NCI-H187 (cell line): ENCODE measurements around the gene FTSJ3.
"Not testable (repeated sequence)": the region's sequence is repeated elsewhere in the genome, so short reads cannot be mapped to it uniquely, and the experiment has no call there.

Source experiments
- DNase-seq, 2 experiments: peaks; one replicate each; lab custom pipeline; 2025; lab: John Stamatoyannopoulos, UW

Gene FTSJ3

GRCh38 chr17:63827801-63828221 is 348 bp upstream of the FTSJ3 start:
- no peak for DNase-seq

DNA sequence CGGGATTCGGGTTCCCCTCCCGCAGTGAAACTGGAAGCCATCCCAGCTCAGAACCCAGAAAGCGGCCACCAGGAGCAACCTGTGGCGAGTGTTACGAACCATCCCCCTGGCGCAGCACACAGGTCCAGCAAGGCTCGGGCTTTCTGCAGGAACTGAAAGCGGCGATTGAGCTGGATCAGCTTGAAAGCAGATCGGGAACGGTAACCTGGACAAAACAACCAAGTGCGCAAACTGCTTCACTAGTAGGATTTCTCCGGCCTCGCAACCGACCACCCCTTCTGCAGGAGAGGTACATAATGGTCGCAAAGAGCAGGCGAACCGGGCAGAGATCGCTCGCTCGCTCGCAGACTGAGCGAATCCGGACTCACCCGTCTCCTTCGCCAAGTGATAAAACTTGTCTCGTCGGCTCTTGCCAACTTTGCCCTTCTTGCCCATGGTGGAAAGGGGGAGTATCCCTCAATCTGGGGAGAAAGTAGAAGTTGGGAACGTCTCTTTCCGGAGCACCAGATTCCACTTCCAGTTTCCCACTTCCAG is 928 bp downstream of the FTSJ3 start:
- DNase-seq, result no peak

- no peak for DNase-seq
Observed at GRCh38 chr17:63824362-63824761, 3.1 kb downstream of the FTSJ3 start.

DNA sequence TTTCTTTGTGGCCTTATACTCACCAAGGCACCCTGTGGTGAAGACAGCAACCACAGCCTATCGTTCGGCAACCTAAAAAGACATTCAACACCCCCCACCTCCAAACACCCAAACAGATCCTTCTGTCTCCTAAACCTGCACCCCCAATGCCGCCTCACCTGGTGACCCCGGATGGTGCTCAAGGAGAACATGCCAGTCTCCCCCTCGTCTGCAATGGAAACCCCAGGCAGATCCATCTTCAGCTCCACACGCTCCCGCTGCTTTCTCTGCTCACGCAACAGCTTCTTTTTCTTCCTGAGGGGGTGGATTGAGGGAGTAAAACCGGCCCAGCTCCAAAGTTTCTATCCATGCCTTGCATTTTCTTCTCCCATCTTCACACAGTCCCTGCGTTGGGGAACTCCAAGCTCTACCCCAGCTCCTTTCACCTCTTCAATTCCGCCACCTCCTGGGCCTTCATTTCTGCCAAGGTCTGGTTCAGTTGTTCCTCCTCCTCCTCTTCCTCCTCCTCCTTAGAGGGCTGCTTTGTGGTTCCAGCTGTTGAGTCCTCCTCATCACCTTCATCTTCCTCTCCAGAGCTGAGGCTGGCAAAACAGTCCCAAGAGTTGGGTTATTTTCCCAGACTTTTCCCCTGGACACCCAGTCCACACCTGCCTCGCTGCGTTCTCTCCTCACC is 3.7 kb downstream of the FTSJ3 start:
- DNase-seq, result no peak

GRCh38 chr17:63822537-63822936 is 4.9 kb downstream of the FTSJ3 start:
- no peak for DNase-seq

DNA sequence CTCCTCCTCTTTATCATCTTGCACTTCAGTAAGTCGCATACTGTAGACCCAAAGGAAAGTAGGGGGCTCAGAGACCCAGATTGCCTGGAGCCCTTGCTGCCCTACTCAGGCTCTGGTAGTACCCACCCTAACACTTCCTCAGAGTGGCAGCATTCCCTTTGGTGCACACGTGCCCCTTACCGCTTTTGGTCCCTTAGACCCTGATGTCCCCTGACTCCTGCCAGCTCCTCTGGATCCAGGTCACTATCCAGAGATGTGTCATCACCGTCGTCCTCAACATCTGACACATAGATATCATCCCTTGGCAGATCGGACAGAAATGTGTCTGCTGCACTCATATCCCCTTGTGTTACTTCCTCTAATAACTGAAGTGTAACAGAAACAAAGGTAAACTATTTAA is 5.7 kb downstream of the FTSJ3 start:
- DNase-seq, result no peak

DNA sequence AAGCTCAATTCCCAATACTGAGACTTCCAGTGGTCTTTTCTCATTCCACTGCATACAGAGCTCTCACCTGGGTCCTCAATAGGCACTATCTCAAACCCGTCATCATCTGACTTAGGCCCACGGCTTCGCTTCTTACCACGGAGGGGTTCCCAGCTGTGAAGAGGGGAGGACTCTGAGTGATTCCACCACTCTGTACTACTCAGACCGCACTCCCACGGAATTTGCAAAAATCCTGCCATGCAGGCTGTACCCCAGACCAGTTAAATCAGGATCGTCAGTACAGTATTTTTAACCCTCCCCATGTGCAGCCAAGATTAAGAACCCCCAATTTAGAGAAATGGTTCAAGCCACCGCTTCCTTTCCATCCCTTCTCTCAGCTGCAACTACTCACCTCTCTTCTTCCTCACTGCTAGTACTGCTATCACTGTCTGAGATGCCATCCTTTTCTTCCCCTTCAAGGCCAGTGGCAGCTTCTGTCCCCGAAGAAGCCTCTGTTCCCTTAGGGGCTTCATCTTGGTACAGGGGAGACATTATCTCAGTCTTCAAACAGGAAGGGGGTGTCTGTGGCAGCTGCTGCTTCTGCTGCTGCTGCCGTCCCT is 6.4 kb downstream of the FTSJ3 start:
- no peak for DNase-seq

DNA sequence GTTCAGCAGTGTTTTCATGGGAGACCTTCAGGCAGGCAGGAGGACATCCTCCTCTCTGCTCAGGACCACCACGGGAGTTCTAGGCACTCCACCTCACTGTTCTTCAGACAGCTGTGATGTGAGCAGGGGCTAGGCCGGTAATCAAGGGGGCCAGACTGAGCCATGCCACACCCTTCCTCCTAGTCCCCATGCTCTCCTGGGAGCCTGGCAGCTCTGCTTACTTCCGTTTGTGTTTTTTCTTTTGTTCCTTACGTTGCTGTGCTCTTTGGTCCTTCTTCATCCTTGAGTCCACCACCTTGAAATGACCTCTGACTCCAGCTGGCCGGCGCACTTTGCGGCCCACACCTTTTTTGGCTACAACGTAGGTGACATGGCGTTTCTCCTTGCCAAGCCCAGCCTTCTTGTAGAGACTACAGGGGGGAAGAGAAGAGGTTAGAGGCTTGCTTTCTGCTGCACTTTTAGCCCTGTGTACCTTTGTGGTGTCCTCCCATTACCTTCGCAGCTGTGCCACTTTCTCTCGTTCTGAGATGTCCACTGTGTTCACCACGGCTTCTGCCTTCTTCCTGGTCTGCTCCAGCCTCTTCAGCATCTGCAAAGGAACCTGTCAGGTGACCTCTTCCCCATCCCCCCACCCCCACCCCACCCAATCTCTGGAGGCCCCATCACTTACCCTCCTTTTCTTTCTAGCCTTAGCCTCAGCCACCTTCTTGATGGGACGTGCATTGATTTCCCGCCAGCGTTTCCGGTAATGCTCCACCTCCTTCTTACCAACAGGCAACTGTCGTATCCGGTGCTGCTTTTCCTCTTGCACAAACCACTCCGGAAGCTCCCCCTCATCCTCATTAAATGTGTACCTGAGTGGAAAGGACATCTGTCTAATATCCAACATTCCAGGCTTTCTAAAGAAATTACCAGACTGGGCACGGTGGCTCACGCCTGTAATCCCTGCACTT is 7.6 kb downstream of the FTSJ3 start:
- DNase-seq, result no peak

- no peak for DNase-seq
Observed at GRCh38 chr17:63819131-63819530, 8.3 kb downstream of the FTSJ3 start.

- no peak for DNase-seq
Observed at GRCh38 chr17:63817736-63818385, 9.6 kb downstream of the FTSJ3 start.

DNA sequence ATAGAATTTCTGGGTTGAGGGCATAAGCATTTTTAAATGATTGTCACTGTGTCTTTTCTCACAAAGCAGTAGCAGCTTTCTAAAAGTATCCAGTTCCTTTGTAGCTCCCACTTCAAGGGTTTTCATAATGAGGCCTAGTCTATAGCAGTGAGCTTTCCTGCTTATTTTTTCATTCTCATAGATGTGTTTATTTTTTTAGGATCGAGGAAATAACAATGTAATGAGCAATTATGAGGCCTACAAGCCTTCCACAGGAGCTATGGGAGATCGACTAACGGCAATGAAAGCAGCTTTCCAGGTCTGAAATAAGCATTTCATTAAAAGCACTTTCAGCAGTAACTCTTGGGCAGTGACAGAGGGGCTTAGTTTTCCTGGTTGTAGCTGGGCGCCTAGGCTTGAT is 10.8 kb downstream of the FTSJ3 start:
- no peak for DNase-seq

DNA sequence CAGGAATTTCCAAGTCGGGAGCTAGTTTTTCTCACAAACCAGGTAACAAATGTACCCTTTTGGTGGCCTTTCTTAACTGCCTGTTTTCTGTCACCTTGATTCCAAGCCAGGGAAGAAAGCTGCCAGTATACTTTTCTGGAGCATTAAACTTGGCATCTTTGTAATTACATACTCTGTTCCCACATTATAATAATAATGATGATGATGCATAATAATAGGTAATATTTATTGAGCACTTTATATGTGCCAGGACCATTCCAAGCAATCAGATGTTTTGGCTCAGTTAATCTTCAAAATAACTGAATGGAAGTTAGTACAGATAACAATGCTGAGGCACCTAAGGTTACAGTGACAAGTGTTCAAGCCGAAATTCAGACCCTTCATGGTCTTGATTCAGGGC is 11.3 kb downstream of the FTSJ3 start:
- no peak for DNase-seq

GRCh38 chr17:63809970-63810369 is 17.5 kb downstream of the FTSJ3 start:
- no peak for DNase-seq

DNA sequence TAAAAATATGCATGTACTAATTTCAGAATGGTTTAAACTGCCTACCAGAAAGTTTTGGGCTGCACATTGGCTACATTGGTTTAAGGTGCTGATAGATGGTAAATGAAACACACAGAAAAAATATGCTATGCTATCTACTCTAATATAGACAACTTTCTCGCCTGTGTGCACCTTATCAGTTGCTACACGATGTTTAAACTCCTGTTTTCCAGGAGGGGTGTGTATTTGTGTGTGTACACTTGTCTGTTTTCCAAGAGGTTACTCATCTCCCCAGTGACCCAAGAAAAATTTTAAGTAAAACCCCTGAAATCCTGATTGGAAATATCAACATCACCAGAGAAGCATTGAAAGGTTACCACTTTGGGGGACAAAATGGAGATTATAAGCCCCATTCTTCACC is 21.9 kb downstream of the FTSJ3 start:
- no peak for DNase-seq

DNA sequence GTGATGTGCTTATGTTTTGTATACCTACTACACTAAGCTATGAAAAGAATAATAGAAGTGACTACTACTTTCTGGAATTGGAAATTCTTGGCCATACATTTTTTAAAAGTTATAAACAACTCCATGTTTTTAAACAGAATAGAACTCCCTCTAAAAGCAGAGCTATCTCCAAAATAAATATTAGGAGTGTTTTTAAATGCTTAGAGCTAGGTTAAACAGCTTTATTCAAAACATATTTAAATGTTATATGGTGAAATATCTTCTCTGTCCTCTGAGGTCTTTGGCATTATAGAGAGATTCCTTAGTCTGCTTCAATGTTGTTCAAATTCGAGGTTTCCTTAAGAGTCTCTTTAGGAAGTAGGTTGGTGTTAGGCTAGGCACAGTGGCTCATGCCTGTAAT is 23.1 kb downstream of the FTSJ3 start:
- DNase-seq, result no peak

GRCh38 chr17:63800783-63801182 is 26.7 kb downstream of the FTSJ3 start:
- DNase-seq, result no peak

- DNase-seq, result no peak
Observed at GRCh38 chr17:63798572-63799106, 28.8 kb downstream of the FTSJ3 start.

DNA sequence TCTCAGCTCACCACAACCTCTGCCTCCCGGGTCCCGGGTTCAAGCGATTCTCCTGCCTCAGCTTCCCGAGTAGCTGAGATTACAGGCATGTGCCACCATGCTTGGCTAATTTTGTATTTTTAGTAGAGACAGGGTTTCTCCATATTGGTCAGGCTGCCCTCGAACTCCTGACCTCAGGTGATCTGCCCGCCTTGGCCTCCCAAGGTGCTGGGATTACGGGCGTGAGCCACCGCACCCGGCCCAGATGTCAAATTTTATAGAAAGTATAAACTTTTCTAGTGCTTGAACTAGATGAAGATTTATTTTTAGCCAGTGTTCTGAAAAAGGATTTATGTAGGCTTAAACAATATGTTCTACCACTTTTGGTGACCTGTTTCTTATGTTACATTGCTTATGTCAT is 31.1 kb downstream of the FTSJ3 start:
- DNase-seq, result not testable (repeated sequence)

DNA sequence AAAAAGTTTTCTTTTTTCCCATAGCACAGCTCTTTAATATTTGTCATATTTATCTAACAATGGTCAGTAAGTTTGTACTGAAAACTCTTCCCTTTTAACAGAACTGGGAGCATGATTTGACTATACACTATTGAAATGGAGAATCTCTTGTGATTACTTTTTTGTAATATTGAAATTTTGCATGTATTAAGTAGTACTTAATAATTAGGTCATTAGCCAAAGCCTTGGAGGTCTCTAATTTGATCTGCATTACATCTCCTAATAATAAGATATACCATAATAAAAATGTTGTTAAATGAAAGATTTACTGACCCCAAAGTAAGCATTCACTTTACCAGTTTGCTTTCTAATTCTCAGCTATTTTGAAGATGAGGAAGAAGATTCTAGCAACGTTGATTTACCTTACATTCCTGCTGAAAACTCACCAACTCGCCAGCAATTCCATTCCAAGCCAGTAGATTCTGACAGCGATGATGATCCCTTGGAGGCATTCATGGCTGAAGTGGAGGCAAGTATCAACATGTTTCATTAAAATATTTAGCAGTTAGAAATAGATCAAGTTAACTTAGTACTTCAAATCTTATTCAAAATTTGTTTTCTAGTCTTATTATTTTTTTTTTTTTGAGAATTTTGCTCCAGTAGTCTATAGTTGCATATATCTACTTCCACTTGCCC is 35.3 kb downstream of the FTSJ3 start:
- DNase-seq, result no peak

GRCh38 chr17:63790057-63790456 is 37.4 kb downstream of the FTSJ3 start:
- DNase-seq, result no peak

- no peak for DNase-seq
Observed at GRCh38 chr17:63786971-63787711, 40.3 kb downstream of the FTSJ3 start.
